ENCODE data around the gene GABRD. TPM values are rescaled to one million over a fixed set of nuclear protein-coding genes. Genes with fewer than 3 reads are reported as not detected.

The GABRD gene
- total RNA-seq, 1 experiment from 2014 or later = not detected

- ChIA-PET CTCF (no interaction called here), POLR2A (ENCODE audit: unreplicated experiment) (no interaction called here)
- intact Hi-C loops (cut with micrococcal nuclease; ENCODE audit: unreplicated experiment) = no loop called here
- no peaks in the 10 kb centered on the region for H3K9me3 ChIP-seq (ENCODE audit: insufficient read depth, low read depth)
- H3F3A ChIP-seq (ENCODE audit: insufficient read depth, low read depth) = peaks cover 5% of the 10 kb centered on the region; the same call in 1 of the 2 replicates
- H3K36me3 ChIP-seq (ENCODE audit: low read depth) = no peaks in the 10 kb centered on the region
- no peaks in the 10 kb centered on the region for H4K20me1 ChIP-seq (ENCODE audit: insufficient read depth)
- no peaks in the 10 kb centered on the region for H3K9me2 ChIP-seq (ENCODE audit: insufficient read depth)
- peaks cover 28% of the 10 kb centered on the region for H3K27me3 ChIP-seq (ENCODE audit: insufficient read depth, low read depth)
- H3K4me3 ChIP-seq = no peak overlapping the region
- no peak for DNase-seq
- H3K79me2 ChIP-seq (ENCODE audit: low read depth) = no peaks in the 10 kb centered on the region
- no peak overlapping the region for H3K4me2 ChIP-seq
- H2AFZ ChIP-seq = no peak overlapping the region
- no peak for TF ChIP-seq EZH2 (IDR thresholded peaks at IDR 0.05; ENCODE audit: low read depth)
- no peak for TF ChIP-seq CTCF (conservative IDR thresholded peaks at IDR 0.05)
- no peaks in the 10 kb centered on the region for H3K4me1 ChIP-seq (replicated peaks; ENCODE audit: insufficient read depth)
- BruUV-seq (replicated peaks) = no TSS peak
- no peak overlapping the region for H3K27ac ChIP-seq
These were observed 48.1 kb upstream of the GABRD start for GRCh38 chr1:1971017-1971416.

- Histone ChIP-seq H2AFZ (no peak overlapping the region), H3K9me3 (ENCODE audit: insufficient read depth, low read depth) (no peaks in the 10 kb centered on the region), H3F3A (ENCODE audit: insufficient read depth, low read depth) (peaks cover 5% of the 10 kb centered on the region; the same call in 1 of the 2 replicates), H3K36me3 (ENCODE audit: low read depth) (no peaks in the 10 kb centered on the region), H3K79me2 (ENCODE audit: low read depth) (no peaks in the 10 kb centered on the region), H3K4me1 (replicated peaks; ENCODE audit: insufficient read depth) (no peaks in the 10 kb centered on the region), H3K4me2 (no peak overlapping the region), H3K27me3 (ENCODE audit: insufficient read depth, low read depth) (peaks cover 26% of the 10 kb centered on the region), H3K9me2 (ENCODE audit: insufficient read depth) (no peaks in the 10 kb centered on the region), H4K20me1 (ENCODE audit: insufficient read depth) (no peaks in the 10 kb centered on the region), H3K4me3 (no peak overlapping the region), H3K27ac (no peak overlapping the region)
- no peak for DNase-seq
- ChIA-PET POLR2A (ENCODE audit: unreplicated experiment) (no interaction called here), CTCF (no interaction called here)
- TF ChIP-seq EZH2 (IDR thresholded peaks at IDR 0.05; ENCODE audit: low read depth) = no peak
- no peak for TF ChIP-seq CTCF (conservative IDR thresholded peaks at IDR 0.05)
- BruUV-seq (replicated peaks) = no TSS peak
- intact Hi-C loops (cut with micrococcal nuclease; ENCODE audit: unreplicated experiment) = no loop called here
These were observed 47.5 kb upstream of the GABRD start for GRCh38 chr1:1971688-1972087.

- CTCF ChIA-PET = no interaction called here
- no peak for DNase-seq
- H3K27ac ChIP-seq = no peak overlapping the region
- intact Hi-C loops (cut with micrococcal nuclease; ENCODE audit: unreplicated experiment) = no loop called here
- no peak overlapping the region for H3K4me3 ChIP-seq
- BruUV-seq (replicated peaks) = no TSS peak
- H3F3A ChIP-seq (ENCODE audit: insufficient read depth, low read depth) = peaks cover 5% of the 10 kb centered on the region; the same call in 1 of the 2 replicates
- POLR2A ChIA-PET (ENCODE audit: unreplicated experiment) = no interaction called here
- no peaks in the 10 kb centered on the region for H3K4me1 ChIP-seq (replicated peaks; ENCODE audit: insufficient read depth)
- H2AFZ ChIP-seq = no peak overlapping the region
- no peaks in the 10 kb centered on the region for H3K9me3 ChIP-seq (ENCODE audit: insufficient read depth, low read depth)
- H3K79me2 ChIP-seq (ENCODE audit: low read depth) = no peaks in the 10 kb centered on the region
- no peaks in the 10 kb centered on the region for H3K9me2 ChIP-seq (ENCODE audit: insufficient read depth)
- no peak overlapping the region for H3K4me2 ChIP-seq
- peaks cover 36% of the 10 kb centered on the region for H3K27me3 ChIP-seq (ENCODE audit: insufficient read depth, low read depth)
- no peaks in the 10 kb centered on the region for H3K36me3 ChIP-seq (ENCODE audit: low read depth)
- TF ChIP-seq CTCF (conservative IDR thresholded peaks at IDR 0.05) (no peak), EZH2 (IDR thresholded peaks at IDR 0.05; ENCODE audit: low read depth) (no peak)
- H4K20me1 ChIP-seq (ENCODE audit: insufficient read depth) = no peaks in the 10 kb centered on the region
These were observed 46.0 kb upstream of the GABRD start for GRCh38 chr1:1972976-1973715.

All from PC-9 (cell line).